A673 (cell line): ENCODE data around the gene JAG1.

ENCODE experiments used
- CTCF ChIP-seq: fragments of 300-800, 200-600 bp; sonication (generic); conservative IDR thresholded peaks from 2 replicates; pipeline ENCODE4 v1.5.1; 2017; ENCODE audit warnings: low read depth, mild to moderate bottlenecking, antibody characterized with exemption, low read length, moderate library complexity, mixed read lengths
- EZH2 ChIP-seq: fragments of 200-600 bp; sonication (generic); IDR thresholded peaks from 2 replicates; pipeline ENCODE4 v1.6.1; 2017; ENCODE audit warnings: borderline replicate concordance, low read depth, mild to moderate bottlenecking, mixed read lengths, antibody characterized with exemption, low read length; ENCODE audit not compliant: poor library complexity, severe bottlenecking

GRCh38 chr20:10711903-10712451 lies 38.2 kb upstream of the JAG1 start:
- TF ChIP-seq CTCF (no peak), EZH2 (no peak)
